ENCODE data around the gene FN1. TPM values are rescaled to one million over a fixed set of nuclear protein-coding genes. Genes with fewer than 3 reads are reported as not detected.

Gene FN1
- total and polyA plus RNA-seq, 8 donors: 42.0 to 861 (median 252) TPM

DNA sequence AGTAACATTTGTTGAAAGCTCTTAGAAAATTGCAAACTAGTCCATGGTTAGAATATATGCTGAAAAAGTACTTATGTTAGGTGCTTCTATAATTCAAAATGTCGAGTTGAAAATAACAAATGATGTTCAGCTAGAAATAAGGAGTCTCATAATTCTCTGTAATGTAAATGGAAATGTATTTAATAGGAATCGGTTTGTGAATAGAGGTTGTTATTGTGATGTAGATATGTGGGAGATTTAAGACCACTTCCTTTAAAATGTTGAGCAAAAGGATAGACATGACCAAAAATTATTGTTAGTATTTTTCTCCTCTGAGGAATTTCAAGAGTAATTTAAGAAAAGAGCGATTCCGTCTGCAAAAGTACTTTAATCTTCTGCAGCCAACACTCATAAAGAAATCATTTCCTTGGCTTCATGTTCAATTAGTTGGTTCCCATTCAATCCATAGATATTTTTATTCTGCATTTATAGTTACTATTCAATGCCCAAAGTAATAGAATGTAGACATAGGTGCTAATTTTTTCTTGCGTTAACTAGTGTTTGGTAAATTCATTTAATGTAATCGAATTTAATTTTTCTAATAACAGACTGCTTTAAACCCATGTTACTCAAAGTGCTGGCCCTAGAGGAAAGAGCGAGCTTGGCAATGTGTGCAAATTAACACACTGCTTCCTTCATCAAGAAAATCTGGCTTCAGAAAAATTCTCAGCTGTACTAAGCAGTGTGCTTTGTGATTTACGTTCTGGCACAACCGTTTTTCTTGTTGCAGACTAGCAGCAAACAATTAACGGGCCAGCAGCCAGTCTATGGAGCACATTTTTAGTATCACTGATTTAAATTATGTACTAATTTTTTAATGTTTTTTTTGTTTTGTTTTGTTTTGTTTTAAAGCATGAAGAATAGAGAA lies 32.2 kb downstream of the FN1 start:
- H3K9me3 ChIP-seq: no peaks in the 10 kb centered on the region
- no peaks in the 10 kb centered on the region for H3K4me1 ChIP-seq
- DNase-seq: peak in 1 of 2 donors; percentile 28
- peaks cover 10 to 76% (median 29%) of the 10 kb centered on the region in 4 donors for H3K36me3 ChIP-seq
- no peak overlapping the region for H3K4me3 ChIP-seq
- no peaks in the 10 kb centered on the region for H3K27me3 ChIP-seq
- no peak for TF ChIP-seq EP300 (IDR thresholded peaks at IDR 0.05)
- TF ChIP-seq, protein P1, sequence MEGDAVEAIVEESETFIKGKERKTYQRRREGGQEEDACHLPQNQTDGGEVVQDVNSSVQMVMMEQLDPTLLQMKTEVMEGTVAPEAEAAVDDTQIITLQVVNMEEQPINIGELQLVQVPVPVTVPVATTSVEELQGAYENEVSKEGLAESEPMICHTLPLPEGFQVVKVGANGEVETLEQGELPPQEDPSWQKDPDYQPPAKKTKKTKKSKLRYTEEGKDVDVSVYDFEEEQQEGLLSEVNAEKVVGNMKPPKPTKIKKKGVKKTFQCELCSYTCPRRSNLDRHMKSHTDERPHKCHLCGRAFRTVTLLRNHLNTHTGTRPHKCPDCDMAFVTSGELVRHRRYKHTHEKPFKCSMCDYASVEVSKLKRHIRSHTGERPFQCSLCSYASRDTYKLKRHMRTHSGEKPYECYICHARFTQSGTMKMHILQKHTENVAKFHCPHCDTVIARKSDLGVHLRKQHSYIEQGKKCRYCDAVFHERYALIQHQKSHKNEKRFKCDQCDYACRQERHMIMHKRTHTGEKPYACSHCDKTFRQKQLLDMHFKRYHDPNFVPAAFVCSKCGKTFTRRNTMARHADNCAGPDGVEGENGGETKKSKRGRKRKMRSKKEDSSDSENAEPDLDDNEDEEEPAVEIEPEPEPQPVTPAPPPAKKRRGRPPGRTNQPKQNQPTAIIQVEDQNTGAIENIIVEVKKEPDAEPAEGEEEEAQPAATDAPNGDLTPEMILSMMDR (IDR thresholded peaks at IDR 0.05): no peak
- no peak for TF ChIP-seq POLR2AphosphoS5 (IDR thresholded peaks at IDR 0.05)
- no peak for TF ChIP-seq POLR2A (IDR thresholded peaks at IDR 0.05)
- intact Hi-C loops (cut with DNase I; ENCODE audit: low total_unique reads): no loop called here
- WGBS, 5 donors: 72 to 86% (median 81%) methylated on average over 10 of the region's 10 CpGs
- no peak overlapping the region for H3K27ac ChIP-seq

DNA sequence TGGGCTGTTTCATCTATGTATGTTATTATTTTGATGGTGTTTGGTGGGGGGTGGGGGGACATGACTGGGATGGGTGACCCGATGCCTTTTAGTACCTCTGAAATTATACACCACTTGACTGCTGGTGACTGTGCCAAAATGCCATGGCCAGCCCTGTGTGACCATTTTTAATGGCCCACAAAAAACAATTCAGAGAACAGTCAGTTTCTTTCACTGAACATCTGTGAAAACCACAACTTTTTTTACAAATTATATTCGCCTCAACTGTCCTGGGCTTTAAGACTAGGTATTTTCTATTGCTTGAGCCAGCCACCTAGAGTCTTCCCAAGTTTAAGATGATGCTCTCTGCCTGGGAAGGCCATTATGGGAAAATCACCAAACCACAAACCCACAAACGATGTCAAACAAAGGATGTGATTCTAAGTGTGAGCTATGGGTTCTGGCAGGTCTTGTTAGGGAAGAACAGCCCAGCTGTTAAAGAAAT lies 33.9 kb downstream of the FN1 start:
- Histone ChIP-seq H3K36me3 (peaks cover 3 to 72% (median 17%) of the 10 kb centered on the region in 4 donors), H3K27ac (no peak overlapping the region), H3K4me3 (no peak overlapping the region), H3K9me3 (no peaks in the 10 kb centered on the region), H3K27me3 (no peaks in the 10 kb centered on the region), H3K4me1 (peaks cover 0 to 12% (median 9%) of the 10 kb centered on the region in 4 donors)
- intact Hi-C loops (cut with DNase I; ENCODE audit: low total_unique reads): no loop called here
- 63 to 72% (median 64%) methylated on average over 3 of the region's 3 CpGs for WGBS, 5 donors
- DNase-seq: no peak
- TF ChIP-seq, protein P1 (IDR thresholded peaks at IDR 0.05): no peak
- TF ChIP-seq POLR2AphosphoS5 (IDR thresholded peaks at IDR 0.05): no peak
- TF ChIP-seq EP300 (IDR thresholded peaks at IDR 0.05): no peak
- TF ChIP-seq POLR2A (IDR thresholded peaks at IDR 0.05): no peak

DNA sequence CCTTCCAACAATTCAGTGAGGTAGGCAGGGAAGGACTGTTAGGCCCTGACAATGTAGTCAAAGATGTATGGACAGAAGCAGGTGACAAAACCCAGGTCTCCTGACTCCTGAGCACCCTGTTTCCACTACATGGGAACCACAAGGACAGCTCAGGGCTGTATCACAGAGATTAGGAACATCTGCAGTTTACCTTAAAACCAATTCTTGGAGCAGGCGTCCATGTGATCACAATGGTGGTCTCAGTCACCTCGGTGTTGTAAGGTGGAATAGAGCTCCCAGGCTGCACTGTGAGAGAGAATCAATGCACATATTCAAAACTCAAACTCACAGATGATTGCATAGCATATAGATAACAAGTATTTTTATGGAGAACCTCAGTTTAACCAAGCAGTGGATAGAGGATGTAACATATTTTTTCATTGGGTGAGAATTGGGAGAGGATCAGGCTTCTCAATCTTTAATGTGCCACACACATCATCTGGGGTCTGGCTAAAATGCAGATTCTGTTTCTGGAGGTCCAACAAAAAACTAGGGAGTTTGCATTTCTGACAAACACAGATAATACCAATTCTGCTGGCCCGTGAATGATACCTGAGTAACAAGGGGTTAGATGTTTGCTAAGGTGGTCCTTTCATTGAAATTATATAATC lies 36.7 kb downstream of the FN1 start:
- Histone ChIP-seq H3K4me3 (no peak overlapping the region), H3K9me3 (no peaks in the 10 kb centered on the region), H3K27me3 (no peaks in the 10 kb centered on the region), H3K27ac (no peak overlapping the region), H3K4me1 (peaks cover 0 to 17% (median 11%) of the 10 kb centered on the region in 4 donors), H3K36me3 (peaks cover 0 to 63% (median 24%) of the 10 kb centered on the region in 4 donors)
- DNase-seq: no peak
- intact Hi-C loops (cut with DNase I; ENCODE audit: low total_unique reads): no loop called here
- TF ChIP-seq, protein P1 (IDR thresholded peaks at IDR 0.05): no peak
- TF ChIP-seq POLR2A (IDR thresholded peaks at IDR 0.05) (no peak), POLR2AphosphoS5 (IDR thresholded peaks at IDR 0.05) (no peak), EP300 (IDR thresholded peaks at IDR 0.05) (no peak)
- 87 to 90% (median 87%) methylated on average over 3 of the region's 3 CpGs for WGBS, 5 donors

DNA sequence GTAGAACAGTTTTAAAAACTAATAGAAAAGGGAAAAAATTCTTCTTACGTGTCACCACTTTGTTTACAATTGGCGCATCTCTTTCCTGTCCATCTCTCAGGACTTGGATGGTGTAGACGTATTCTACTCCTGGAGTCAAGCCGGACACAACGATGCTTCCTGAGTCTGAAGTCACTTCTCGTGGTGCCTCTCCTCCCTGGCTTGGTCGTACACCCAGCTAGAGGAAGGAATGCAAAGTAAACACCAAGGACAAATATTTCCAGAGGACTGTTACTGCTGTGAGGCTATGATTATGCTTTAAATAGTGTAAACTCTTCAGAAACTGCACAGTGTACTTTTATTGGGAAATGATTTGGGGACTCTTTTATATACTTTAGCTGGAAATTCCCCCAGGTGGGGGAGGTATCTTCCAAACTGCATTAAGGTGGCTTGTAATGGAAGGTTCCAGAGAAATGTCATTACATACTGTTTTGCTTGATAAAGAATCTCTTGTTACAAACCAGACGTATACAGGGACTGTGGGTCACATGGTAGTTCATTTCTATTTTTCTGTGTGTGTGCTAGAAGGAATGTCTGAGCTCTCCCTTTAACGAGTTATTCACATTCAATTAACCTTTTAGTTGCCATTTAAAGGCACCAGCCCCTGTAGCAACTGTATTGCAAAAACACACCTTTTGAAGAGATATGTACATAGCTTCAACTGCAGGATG lies 38.1 kb downstream of the FN1 start:
- no peak overlapping the region for H3K4me3 ChIP-seq
- H3K9me3 ChIP-seq: no peaks in the 10 kb centered on the region
- 30 to 45% (median 33%) methylated on average over 9 of the region's 9 CpGs for WGBS, 5 donors
- H3K27ac ChIP-seq: peak overlapping the region in 1 of 5 donors; percentile 46
- peaks cover 0 to 68% (median 35%) of the 10 kb centered on the region in 4 donors for H3K36me3 ChIP-seq
- H3K4me1 ChIP-seq: peaks cover 0 to 17% (median 11%) of the 10 kb centered on the region in 4 donors
- no peaks in the 10 kb centered on the region for H3K27me3 ChIP-seq
- TF ChIP-seq POLR2AphosphoS5 (IDR thresholded peaks at IDR 0.05) (no peak), EP300 (IDR thresholded peaks at IDR 0.05) (no peak), POLR2A (IDR thresholded peaks at IDR 0.05) (no peak)
- TF ChIP-seq, protein P1 (IDR thresholded peaks at IDR 0.05): no peak
- intact Hi-C loops (cut with DNase I; ENCODE audit: low total_unique reads): no loop called here
- peak in 1 of 2 donors; percentile 37 for DNase-seq

Data from stomach (tissue), 9 donors.